MV-4-11 (cell line): ENCODE results near the gene GRAMD1B.

Source experiments
- DNase-seq: peaks from one replicate; lab custom pipeline; 2025; lab: John Stamatoyannopoulos, UW

GRAMD1B gene

GRCh38 chr11:123475469-123475868, 45.4 kb downstream of the GRAMD1B start:
- peak; percentile 40 for DNase-seq

DNA sequence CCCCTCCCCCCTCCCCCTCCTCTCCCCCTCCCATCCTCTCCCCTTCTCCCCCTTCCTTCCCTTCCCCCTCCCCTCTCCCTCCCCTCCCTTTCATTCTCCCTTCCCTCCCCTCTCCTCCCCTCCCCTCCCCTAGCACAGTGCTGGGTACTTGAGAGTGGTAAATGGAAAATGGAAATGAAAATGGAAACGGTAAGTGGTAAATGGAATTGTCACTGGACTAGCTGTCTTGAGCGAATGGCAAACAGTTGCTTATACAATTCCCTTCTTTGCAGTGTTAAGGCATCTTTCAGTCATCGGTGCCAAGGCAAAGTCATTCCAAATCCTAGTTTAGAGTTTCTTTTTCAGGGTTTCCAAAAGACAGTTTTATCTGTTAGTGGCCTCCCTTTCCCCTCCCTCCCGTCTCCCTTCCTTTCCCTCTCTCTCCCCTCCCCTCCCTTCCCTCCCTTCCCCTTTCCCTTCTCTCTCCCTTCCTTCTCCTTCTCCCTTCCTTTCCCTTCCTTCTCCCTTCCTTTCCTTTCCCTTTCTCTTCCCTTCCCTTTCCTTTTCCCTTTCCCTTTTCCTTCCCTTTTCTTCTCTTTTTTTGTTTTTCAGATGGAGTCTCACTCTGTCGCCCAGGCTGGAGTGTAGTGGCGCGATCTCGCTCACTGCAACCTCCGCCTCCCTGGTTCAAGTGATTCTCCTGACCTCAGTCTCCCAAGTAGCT, 47.3 kb downstream of the GRAMD1B start:
- no peak for DNase-seq

GRCh38 chr11:123478352-123478987, 48.4 kb downstream of the GRAMD1B start:
- peak; percentile 82 for DNase-seq

- peak; percentile 92 for DNase-seq
Observed at GRCh38 chr11:123479048-123479837, 49.2 kb downstream of the GRAMD1B start.

GRCh38 chr11:123480290-123480815, 50.3 kb downstream of the GRAMD1B start:
- peak; percentile 72 for DNase-seq

DNA sequence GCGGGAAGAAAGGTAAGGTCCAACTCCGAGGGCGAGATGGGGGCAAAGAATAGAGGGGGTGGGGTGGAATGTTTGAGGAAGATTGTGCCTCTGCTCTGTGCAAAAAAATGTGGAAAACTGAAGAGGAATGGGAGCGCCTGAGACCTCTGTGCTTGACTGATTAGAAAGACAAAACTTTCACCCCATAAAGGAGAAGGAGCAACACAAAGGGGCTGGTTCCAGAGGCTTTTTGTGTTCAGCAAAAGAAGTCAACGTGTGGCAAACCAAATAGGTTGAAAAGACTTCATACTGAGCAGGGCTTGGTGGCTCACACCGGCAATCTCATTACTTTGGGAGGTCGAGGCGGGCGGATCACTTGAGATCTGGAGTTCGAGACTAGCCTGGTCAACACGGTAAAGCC, 50.8 kb downstream of the GRAMD1B start:
- DNase-seq = no peak

DNA sequence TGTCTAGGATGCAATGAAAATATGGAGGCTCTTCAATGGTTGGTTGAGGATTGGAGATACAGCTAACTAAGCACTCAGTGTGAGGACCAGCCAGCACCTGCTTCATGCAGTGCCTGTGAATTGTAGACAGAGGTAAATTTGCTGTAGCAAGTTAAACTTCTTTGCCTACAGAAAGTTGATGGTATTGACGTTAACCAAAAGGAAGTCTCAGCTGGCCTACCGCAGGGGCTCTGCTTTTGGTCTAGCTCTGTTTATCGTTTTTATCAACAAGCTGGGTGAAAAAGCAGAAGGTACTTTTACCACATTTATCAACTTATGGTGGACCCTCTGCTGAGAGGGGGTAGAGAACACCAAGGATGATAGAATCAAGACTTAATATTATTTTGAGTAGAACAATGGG, 51.6 kb downstream of the GRAMD1B start:
- peak; percentile 25 for DNase-seq

- no peak for DNase-seq
Observed at GRCh38 chr11:123482218-123482617, 52.1 kb downstream of the GRAMD1B start.

DNA sequence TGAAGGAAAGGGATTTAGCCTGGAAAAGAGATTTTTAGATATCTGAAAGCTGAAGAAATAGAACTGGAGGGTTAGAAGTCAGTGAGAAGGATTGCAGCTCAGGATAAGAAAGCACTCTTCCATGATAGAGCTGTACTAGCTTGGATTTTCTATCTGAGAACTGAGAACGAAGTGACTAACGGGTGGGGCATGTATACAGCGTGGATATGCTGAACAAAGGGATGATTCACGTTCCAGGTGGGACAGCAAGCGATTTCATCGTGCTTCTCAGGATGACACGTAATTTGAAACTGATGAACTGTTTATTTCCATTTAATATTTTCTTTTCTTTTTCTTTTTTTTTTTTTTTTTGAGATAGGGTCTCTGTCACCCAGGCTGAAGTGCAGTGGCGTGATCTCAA, 53.0 kb downstream of the GRAMD1B start:
- no peak for DNase-seq

DNA sequence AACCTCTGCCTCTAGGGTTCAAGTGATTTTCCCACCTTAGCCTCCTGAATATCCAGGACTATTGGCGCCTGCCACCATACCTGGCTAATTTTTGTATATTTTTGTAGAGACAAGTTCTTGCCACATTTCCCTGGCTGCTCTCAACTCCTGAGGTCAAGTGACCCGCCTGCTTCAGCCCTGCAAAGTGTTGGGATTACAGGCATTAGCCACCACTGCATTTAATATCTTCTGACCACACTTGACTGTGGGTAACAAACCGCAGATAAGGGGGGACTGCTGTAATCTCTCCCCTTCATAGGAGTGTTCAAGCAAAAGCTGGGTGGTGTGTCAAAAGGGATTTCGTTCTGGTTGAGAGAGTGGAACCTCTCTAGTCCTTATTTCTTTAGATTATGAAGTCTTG, 53.4 kb downstream of the GRAMD1B start:
- peak; percentile 54 for DNase-seq

DNA sequence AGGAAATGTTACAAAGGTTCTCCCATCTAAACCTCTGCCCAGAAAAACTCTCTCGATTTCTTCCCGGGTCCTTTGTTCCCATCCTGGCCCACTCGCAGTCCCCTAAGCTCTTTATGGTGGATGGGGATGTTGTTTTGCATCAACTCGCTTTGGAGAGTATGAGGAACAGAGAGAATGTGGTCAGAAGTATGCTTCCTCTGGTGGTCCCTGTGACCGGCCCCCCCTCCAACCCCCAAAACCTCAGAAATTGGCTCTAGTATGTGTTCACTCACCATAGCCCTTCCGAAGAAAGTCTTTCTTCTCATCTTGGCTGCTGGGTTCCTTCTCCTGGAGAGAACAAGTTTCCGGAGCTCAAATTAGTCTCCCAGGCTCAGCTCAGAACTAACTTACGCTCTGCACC, 54.4 kb downstream of the GRAMD1B start:
- DNase-seq = peak; percentile 85

DNA sequence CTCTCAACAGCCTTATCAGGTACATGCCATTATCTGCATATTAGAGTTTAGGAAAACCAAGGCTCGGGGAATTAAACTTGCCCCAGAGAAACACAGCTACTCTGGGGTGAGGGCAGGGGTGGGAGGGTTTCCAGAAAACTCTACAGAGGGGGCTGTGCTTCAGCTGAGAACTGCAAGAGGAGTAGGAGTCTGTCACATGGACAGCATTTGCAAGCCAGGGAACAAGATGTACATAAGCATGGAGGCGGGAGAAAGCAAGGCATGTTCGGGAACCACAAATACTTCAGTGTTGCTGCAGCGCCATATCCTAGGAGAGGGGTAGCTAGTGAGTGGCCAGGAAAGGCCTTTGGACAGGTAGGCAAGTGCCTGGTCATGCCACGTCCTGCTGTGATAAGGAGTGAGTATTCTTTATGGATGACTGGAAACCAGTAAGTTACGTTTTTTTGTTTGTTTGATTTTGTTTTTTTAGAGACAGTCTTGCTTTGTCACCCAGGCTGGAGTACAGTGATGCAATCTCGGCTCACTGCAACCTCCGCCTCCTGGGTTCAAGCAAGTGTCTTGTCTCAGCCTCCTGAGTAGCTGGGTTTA, 57.2 kb downstream of the GRAMD1B start:
- no peak for DNase-seq

DNA sequence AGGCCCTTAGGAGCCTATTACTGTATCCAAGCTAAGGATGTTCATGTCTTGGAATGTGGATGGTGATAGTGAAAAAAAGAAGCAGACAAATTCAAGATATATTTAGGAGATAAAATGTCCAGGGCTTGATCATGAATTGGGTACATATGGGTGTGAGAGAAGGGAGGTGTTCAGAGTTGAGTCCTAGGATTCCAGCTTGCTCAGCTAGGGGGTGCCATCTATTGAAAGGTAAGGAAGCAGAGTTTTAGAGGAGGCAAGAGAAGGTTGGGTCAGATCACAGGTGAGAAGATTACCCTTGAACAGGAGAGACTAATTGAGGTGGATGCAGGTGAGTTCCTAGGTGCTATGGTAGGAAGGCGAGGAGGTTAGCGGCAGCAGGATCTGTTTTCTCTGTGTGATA, 60.5 kb downstream of the GRAMD1B start:
- no peak for DNase-seq

- DNase-seq = no peak
Observed at GRCh38 chr11:123491241-123491640, 61.2 kb downstream of the GRAMD1B start.

GRCh38 chr11:123493349-123494063, 63.4 kb downstream of the GRAMD1B start:
- no peak for DNase-seq

DNA sequence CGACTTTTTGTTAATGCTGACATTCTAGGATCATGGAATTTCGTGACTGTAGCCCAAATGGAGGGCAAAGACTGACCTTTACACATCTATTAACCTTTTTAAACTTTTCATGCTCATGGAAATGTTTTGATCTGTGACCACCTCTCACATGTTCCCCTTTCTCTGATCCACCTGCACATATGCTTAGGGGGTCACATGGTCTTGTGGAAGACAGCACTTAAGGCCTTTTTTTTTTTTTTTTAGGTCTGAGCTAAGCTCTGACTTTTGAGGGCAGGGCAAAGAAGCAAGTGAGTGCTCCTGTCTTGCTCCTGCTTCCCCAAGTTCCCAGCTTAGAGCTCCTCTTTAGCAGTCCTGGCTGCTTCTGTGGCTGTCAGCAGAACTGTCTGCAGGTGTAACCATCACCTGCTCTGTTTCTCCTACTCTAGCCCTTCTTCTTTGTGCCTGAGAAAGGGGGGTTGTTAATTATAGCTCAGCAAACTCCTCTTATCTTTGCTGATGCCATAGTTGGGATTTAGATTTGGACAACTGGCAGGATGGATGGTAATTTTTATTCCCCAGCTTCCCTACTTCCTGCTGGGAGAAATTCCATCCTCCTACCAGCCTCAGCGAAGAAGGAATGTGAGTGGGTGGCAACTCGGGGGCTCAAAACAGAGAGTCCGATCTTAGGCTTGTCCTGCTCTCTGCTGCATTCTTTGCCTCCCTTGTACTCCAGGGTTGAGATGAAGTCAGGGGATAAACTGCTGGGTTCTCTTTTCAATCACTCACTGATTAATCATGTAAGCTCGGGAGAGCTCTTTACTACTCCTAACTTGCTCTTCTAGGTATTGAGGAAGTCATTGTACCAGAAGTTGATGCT, 64.4 kb downstream of the GRAMD1B start:
- no peak for DNase-seq

GRCh38 chr11:123504401-123504800, 74.3 kb downstream of the GRAMD1B start:
- no peak for DNase-seq

- peak; percentile 3 for DNase-seq
Observed at GRCh38 chr11:123505546-123506299, 75.7 kb downstream of the GRAMD1B start.

DNA sequence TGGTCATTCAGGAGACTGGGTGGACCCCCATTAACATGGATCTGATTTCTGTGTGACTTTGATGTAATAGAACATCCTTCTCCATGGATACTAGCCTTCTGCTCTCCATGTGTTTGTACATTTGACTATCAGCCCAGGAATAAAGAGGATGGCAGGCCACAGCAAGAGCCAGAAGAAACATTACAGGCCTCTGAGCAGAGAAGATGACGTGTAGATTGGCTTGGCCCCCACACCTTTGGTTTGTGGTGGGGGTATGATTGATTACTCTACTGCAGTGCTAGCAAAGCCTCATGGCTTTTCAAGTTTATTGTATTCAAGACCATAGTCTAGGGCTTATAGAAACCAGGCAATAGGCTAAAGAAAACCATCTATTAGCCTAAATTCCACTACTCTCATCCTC, 77.0 kb downstream of the GRAMD1B start:
- DNase-seq = no peak
